A549 (cell line): ENCODE measurements around the gene CTLA4. TPM values are rescaled to one million over a fixed set of nuclear protein-coding genes. Genes with fewer than 3 reads are reported as not detected.

ENCODE experiments used
- ATAC-seq, 2 experiments: fragments of 200-7000 bp in 1 of 2; fragments of >200 bp in 1 of 2; cut with Nextera tagmentation in 1 of 2; cut with Tn5 transposase in 1 of 2; 3 replicates each; pipeline versions ENCODE4 v1.8.0 to v1.9.1; 2018 to 2020; ENCODE audit warnings: mild to moderate bottlenecking in 1 of 2, moderate library complexity in 1 of 2
- CTCF ChIA-PET: fragments of 300-600 bp; sonication (Branson Sonifier 250); formaldehyde crosslinking; extraction: SDS; loops from one replicate; lab custom pipeline; 2021; ENCODE audit warnings: antibody characterized with exemption, inconsistent platforms; lab: Yijun Ruan, JAX
- POLR2A ChIA-PET: fragments of 350-600 bp; formaldehyde crosslinking; extraction: SDS; loops from one replicate; lab custom pipeline; 2021; ENCODE audit warnings: antibody characterized with exemption, inconsistent platforms; lab: Yijun Ruan, JAX
- DNase-seq, 2 experiments: peaks; one replicate each; pipeline versions ENCODE4 v3.0.0 to v3.0.0-alpha.2; 2011 to 2016; ENCODE audit warnings: low read depth in 1 of 2, low spot score in 1 of 2
- FAIRE-seq: peaks from 2 replicates; lab custom pipeline; 2011; peaks lifted over from hg19 to GRCh38; lab: Jason Lieb, UNC
- H3K27ac ChIP-seq, 2 experiments: fragments of >200 bp; sonication (Bioruptor Twin); formaldehyde crosslinking; 3 replicates each; pipeline ENCODE4 v1.5.1; 2016 to 2017
- H3K4me1 ChIP-seq: fragments of >200 bp; sonication (Bioruptor Twin); formaldehyde crosslinking; 3 replicates; pipeline ENCODE4 v1.6.1; 2016
- H3K4me2 ChIP-seq: fragments of >200 bp; sonication (Bioruptor Twin); formaldehyde crosslinking; 3 replicates; pipeline ENCODE4 v1.6.1; 2016
- H3K4me3 ChIP-seq: fragments of >200 bp; sonication (Bioruptor Twin); formaldehyde crosslinking; 3 replicates; pipeline ENCODE4 v1.5.1; 2016
- H3K9me3 ChIP-seq: fragments of >200 bp; sonication (Bioruptor Twin); formaldehyde crosslinking; 3 replicates; pipeline ENCODE4 v1.6.1; 2016
- CBX8 ChIP-seq: fragments of 200-600 bp; sonication (generic); IDR thresholded peaks from 2 replicates; pipeline ENCODE4 v1.6.1; 2016
- CEBPB ChIP-seq, 2 experiments: fragments of >200 bp in 1 of 2; sonication (Bioruptor Twin) in 1 of 2; formaldehyde crosslinking in 1 of 2; IDR thresholded peaks; 2 replicates each; pipeline ENCODE4 v1.6.1; 2012 to 2016
- CHD4 ChIP-seq: fragments of 200-600 bp; sonication (generic); IDR thresholded peaks from 2 replicates; pipeline ENCODE4 v1.6.1; 2016; ENCODE audit warnings: antibody characterized with exemption, mild to moderate bottlenecking, borderline replicate concordance
- EHF ChIP-seq: fragments of 250-450 bp; sonication (Bioruptor Pico); IDR thresholded peaks from 2 replicates; pipeline ENCODE4 v1.5.0; 2020; ENCODE audit warnings: mild to moderate bottlenecking
- HOXA7 ChIP-seq: fragments of 250-450 bp; sonication (Bioruptor Pico); IDR thresholded peaks from 2 replicates; pipeline ENCODE4 v1.5.0; 2020; ENCODE audit warnings: mild to moderate bottlenecking, moderate library complexity
- HOXB13 ChIP-seq: fragments of 250-450 bp; sonication (Bioruptor Pico); IDR thresholded peaks from 2 replicates; pipeline ENCODE4 v1.5.0; 2020; ENCODE audit warnings: low read depth, mild to moderate bottlenecking, moderate library complexity
- MAZ ChIP-seq: fragments of 150-350 bp; IDR thresholded peaks from 2 replicates; pipeline ENCODE4 v1.6.1; 2014; ENCODE audit warnings: antibody characterized with exemption, low read depth, low read length, borderline replicate concordance
- MYC ChIP-seq: IDR thresholded peaks from 2 replicates; pipeline ENCODE4 v1.6.1; 2012; ENCODE audit warnings: mild to moderate bottlenecking, inconsistent platforms, low read length, improper control_type of control experiment, borderline replicate concordance
- PBX3 ChIP-seq: IDR thresholded peaks from 2 replicates; pipeline ENCODE4 v1.6.1; 2012
- PHF8 ChIP-seq: fragments of 200-600 bp; sonication (generic); IDR thresholded peaks from 2 replicates; pipeline ENCODE4 v1.6.1; 2016; ENCODE audit warnings: low read depth, mild to moderate bottlenecking, antibody characterized with exemption, moderate library complexity, borderline replicate concordance
- RFX5 ChIP-seq: fragments of 450-650 bp; IDR thresholded peaks from 2 replicates; pipeline ENCODE4 v1.7.1; 2014; ENCODE audit warnings: antibody characterized with exemption, mild to moderate bottlenecking, moderate library complexity
- ZFP36 ChIP-seq: fragments of 450-650 bp; IDR thresholded peaks from 2 replicates; pipeline ENCODE4 v1.6.1; 2014; ENCODE audit warnings: borderline replicate concordance; ENCODE audit not compliant: partially characterized antibody
- ZSCAN20 ChIP-seq: fragments of 250-450 bp; sonication (Bioruptor Pico); IDR thresholded peaks from 2 replicates; pipeline ENCODE4 v1.8.0; 2022; ENCODE audit warnings: mild to moderate bottlenecking, moderate library complexity
- WGBS: methylation state at CpG from one replicate; pipeline ENCODE4 v1.1.6; 2017; ENCODE audit errors: missing lambda C conversion rate; 5-methylcytosine and 5-hydroxymethylcytosine counted together
- polyA plus RNA-seq, 4 experiments: library from polyadenylated mRNA; depleted of rRNA in 3 of 4; stranded (reverse); fragments of >200 nt; fragmentation: RNase III in 1 of 4; extraction: RNeasy Plus Mini Kit Qiagen cat#74134 plus additional on column Dnase treatment in 1 of 4; gene quantifications; 2 replicates in 3 of 4; 3 replicates in 1 of 4; pipeline ENCODE4 v1.2.3, GENCODE V29; 2011 to 2017
- TF ChIP-seq, protein P1 (sequence below): fragments of >200 bp; sonication (Bioruptor Twin); formaldehyde crosslinking; IDR thresholded peaks from 3 replicates; pipeline ENCODE4 v1.6.1; 2016
- TF ChIP-seq, protein P2 (sequence below): IDR thresholded peaks from 2 replicates; pipeline ENCODE4 v1.6.1; 2012
- TF ChIP-seq, protein P3 (sequence below): fragments of 450-650 bp; IDR thresholded peaks from 2 replicates; pipeline ENCODE4 v1.6.1; 2014; ENCODE audit warnings: antibody characterized with exemption

The CTLA4 gene
- polyA plus RNA-seq, 2 of the 4 experiments (the other 2 are of a cell fraction), result not detected

DNA sequence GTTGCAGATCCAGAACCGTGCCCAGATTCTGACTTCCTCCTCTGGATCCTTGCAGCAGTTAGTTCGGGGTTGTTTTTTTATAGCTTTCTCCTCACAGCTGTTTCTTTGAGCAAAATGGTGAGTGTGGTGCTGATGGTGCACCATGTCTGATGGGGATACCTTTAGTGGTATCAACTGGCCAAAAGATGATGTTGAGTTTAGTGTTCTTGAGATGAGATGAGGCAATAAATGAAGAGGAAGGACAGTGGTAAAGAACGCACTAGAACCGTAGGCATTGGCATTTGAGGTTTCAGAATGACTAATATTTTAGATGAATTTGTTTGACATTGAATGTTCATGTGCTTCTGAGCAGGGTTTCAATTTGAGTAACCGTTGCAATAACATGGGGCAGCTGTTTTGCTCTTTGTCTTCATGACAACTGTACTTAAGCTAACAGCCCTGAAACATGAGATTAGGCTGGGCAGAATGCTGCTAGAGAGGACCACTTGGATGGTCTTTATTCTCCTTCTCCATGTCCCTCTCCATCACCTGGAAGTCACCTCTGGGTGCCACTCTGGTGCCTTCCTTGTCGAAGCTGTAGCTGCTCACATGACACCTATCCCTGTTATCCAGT lies 3.9 kb downstream of the CTLA4 start:
- H3K9me3 ChIP-seq, result no peaks in the 10 kb centered on the region
- no peaks in the 10 kb centered on the region for H3K4me1 ChIP-seq
- FAIRE-seq (no peak), DNase-seq (no peak), ATAC-seq (no peak)
- 24% methylated on average over 6 of the region's 6 CpGs for WGBS
- H3K4me2 ChIP-seq, result no peak overlapping the region
- H3K27ac ChIP-seq, result no peak overlapping the region
- no peak for TF ChIP-seq HOXA7 (CRISPR knock-in tag)
- TF ChIP-seq CEBPB (IDR thresholded peaks at IDR 0.05), result no peak
- no peak for TF ChIP-seq PHF8
- CTCF ChIA-PET, result interaction anchor here (1.6 kb wide), 1 partner anchor 19 kb away, joined by 5 read pairs; no protein-coding TSS in a partner anchor
- POLR2A ChIA-PET, result no interaction called here
- no peak overlapping the region for H3K4me3 ChIP-seq

DNA sequence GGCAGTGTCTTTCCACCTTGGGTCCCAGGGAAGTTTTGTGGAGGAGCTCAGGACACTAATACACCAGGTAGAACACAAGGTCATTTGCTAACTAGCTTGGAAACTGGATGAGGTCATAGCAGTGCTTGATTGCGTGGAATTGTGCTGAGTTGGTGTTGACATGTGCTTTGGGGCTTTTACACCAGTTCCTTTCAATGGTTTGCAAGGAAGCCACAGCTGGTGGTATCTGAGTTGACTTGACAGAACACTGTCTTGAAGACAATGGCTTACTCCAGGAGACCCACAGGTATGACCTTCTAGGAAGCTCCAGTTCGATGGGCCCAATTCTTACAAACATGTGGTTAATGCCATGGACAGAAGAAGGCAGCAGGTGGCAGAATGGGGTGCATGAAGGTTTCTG lies 5.9 kb downstream of the CTLA4 start:
- H3K4me3 ChIP-seq, result no peak overlapping the region
- TF ChIP-seq, protein P1, sequence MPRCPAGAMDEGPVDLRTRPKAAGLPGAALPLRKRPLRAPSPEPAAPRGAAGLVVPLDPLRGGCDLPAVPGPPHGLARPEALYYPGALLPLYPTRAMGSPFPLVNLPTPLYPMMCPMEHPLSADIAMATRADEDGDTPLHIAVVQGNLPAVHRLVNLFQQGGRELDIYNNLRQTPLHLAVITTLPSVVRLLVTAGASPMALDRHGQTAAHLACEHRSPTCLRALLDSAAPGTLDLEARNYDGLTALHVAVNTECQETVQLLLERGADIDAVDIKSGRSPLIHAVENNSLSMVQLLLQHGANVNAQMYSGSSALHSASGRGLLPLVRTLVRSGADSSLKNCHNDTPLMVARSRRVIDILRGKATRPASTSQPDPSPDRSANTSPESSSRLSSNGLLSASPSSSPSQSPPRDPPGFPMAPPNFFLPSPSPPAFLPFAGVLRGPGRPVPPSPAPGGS, result no peak
- TF ChIP-seq, protein P2, sequence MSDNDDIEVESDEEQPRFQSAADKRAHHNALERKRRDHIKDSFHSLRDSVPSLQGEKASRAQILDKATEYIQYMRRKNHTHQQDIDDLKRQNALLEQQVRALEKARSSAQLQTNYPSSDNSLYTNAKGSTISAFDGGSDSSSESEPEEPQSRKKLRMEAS, result no peak
- no peak overlapping the region for H3K4me2 ChIP-seq
- FAIRE-seq (no peak), ATAC-seq (no peak), DNase-seq (no peak)
- H3K4me1 ChIP-seq, result no peaks in the 10 kb centered on the region
- H3K27ac ChIP-seq, result no peak overlapping the region
- POLR2A ChIA-PET, result no interaction called here
- CTCF ChIA-PET, result no interaction called here
- no peaks in the 10 kb centered on the region for H3K9me3 ChIP-seq
- 50% methylated on average over 2 of the region's 2 CpGs for WGBS

DNA sequence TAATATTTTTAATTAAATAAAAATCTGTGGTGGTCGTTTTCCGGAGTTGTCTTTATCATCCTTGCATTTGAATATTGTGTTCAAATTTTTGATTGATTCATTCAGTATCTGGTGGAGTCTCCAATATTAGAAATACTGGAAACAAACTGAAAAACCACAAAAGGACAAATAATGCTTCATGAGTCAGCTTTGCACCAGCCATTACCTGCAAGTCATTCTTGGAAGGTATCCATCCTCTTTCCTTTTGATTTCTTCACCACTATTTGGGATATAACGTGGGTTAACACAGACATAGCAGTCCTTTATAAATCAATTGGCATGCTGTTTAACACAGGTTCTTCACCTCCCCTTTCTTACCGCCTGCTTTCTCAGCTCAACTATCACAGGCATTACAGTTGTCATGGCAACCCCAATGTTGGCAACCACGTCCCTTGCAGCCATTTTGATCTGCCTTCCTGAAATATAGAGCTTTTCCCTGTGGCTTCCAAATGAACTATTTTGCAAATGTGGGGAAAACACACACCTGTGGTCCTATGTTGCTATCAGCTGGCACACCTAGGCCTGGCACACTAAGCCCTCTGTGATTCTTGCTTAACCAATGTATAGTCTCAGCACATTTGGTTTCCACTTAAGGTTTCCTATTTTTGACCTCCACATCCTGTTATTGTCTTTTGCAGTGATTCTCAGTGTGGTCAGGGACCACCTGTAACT lies 6.5 kb downstream of the CTLA4 start:
- Histone ChIP-seq H3K4me2 (no peak overlapping the region), H3K27ac (no peak overlapping the region), H3K9me3 (no peaks in the 10 kb centered on the region), H3K4me3 (no peak overlapping the region), H3K4me1 (no peaks in the 10 kb centered on the region)
- CTCF ChIA-PET, result no interaction called here
- DNase-seq (no peak), FAIRE-seq (no peak), ATAC-seq (no peak)
- 48% methylated on average over 5 of the region's 5 CpGs for WGBS
- POLR2A ChIA-PET, result no interaction called here
- TF ChIP-seq ZFP36 (no peak), ZSCAN20 (CRISPR knock-in tag) (no peak), CHD4 (no peak), EHF (CRISPR knock-in tag) (no peak), PHF8 (no peak), HOXB13 (no peak), PBX3 (no peak), CBX8 (no peak), MAZ (no peak), MYC (no peak), RFX5 (no peak)
- TF ChIP-seq, protein P2, result no peak
- TF ChIP-seq, protein P3, sequence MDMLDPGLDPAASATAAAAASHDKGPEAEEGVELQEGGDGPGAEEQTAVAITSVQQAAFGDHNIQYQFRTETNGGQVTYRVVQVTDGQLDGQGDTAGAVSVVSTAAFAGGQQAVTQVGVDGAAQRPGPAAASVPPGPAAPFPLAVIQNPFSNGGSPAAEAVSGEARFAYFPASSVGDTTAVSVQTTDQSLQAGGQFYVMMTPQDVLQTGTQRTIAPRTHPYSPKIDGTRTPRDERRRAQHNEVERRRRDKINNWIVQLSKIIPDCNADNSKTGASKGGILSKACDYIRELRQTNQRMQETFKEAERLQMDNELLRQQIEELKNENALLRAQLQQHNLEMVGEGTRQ, result no peak
